Ascending aorta (tissue), 2 donors: Measurements from ENCODE around the gene HTRA1. TPM values are rescaled to one million over a fixed set of nuclear protein-coding genes. Genes with fewer than 3 reads are reported as not detected.

Experiments used
- DNase-seq, 2 donors: peaks; one replicate each; pipeline ENCODE4 v3.0.0-alpha.2; 2019; ENCODE audit warnings: low spot score in 2 of 2
- H3K27ac ChIP-seq, 2 donors: fragments of 200-600 bp; sonication (generic); one replicate each; pipeline ENCODE4 v1.5.1; 2016 to 2017; ENCODE audit warnings: mild to moderate bottlenecking in 1 of 2
- H3K27me3 ChIP-seq: fragments of 200-600 bp; sonication (generic); one replicate; pipeline ENCODE4 v1.5.1; 2017
- H3K36me3 ChIP-seq, 2 donors: fragments of 200-600 bp; sonication (generic); one replicate each; pipeline ENCODE4 v1.5.1; 2016
- H3K4me1 ChIP-seq, 2 donors: fragments of 200-600 bp; sonication (generic); one replicate each; pipeline ENCODE4 v1.5.1; 2016 to 2017; ENCODE audit warnings: mild to moderate bottlenecking in 1 of 2
- H3K4me3 ChIP-seq, 2 donors: fragments of 200-600 bp; sonication (generic); one replicate each; pipeline ENCODE4 v1.5.1; 2016 to 2017; ENCODE audit warnings: mild to moderate bottlenecking in 1 of 2
- H3K9me3 ChIP-seq, 2 donors: fragments of 200-600 bp; sonication (generic); one replicate each; pipeline ENCODE4 v1.5.1; 2016
- CTCF ChIP-seq, 3 experiments: fragments of 200-600 bp in 2 of 3; fragments of 450-650 bp in 1 of 3; sonication (generic) in 2 of 3; IDR thresholded peaks; one replicate each; pipeline ENCODE4 v1.5.1; 2016 to 2019; ENCODE audit warnings: antibody characterized with exemption in 3 of 3, mild to moderate bottlenecking in 1 of 3, moderate library complexity in 1 of 3
- intact Hi-C: fragments of 100-400 bp; cut with DNase I; formaldehyde crosslinking; loops from one replicate; pipeline ENCODE4 v1.15.1; 2023
- total RNA-seq: library from RNA; depleted of rRNA; stranded (reverse); fragments of >200 nt; gene quantifications from one replicate; pipeline ENCODE4 v1.1.0, GENCODE V29; 2016

HTRA1 gene
- total RNA-seq, 1 donor from 2014 or later: 112 TPM

DNA sequence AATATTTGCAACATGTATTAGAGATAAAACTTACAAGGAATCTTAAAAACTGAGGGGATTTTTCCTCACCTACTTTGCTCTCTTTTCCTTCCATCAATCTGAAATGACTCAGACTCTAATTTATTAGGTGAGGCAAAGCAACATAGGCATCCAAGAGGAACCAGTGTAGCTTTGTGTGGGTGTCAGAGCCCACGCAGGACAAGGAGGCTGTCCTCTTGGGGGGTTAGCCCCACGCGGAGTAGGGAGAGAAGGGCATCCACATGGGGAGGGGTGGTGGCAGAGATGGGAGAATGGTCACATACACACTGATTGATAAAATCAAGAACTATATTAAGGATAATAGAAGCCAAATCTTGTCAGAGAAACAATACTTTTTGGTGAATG lies 40.7 kb upstream of the HTRA1 start:
- peak overlapping the region in 1 of 2 donors; percentile 44 for H3K27ac ChIP-seq
- H3K36me3 ChIP-seq: peaks cover 4 to 28% of the 10 kb centered on the region in 2 donors

DNA sequence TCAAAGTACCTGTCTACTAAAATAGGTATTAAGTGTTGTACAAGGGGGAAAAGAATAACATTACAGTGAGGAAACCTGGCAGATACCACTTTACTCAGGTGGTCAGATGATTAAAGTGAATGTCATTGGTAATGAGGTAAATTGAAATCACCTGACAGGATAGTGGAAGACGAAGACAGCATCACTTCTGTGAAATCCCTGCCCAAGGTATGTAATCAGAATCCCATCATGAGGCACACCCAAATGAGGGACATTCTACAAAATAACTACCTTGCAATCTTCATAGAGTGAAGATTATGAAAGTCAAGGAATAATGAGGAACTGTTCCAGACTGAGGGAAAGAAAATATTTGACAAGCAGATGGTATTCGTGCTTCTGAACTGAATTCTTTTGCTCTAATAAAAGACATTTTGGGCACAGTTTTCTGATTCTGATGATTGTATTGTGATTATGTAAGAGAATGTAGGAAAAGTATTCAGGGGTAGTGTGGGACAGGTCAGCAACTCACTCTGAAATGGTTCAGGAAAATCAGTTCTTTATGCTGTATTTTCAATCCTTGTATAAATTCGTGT lies 40.2 kb upstream of the HTRA1 start:
- Histone ChIP-seq H3K4me1 (peaks cover 0 to 5% of the 10 kb centered on the region in 2 donors), H3K4me3 (no peak overlapping the region), H3K27me3 (no peaks in the 10 kb centered on the region), H3K27ac (no peak overlapping the region), H3K9me3 (no peaks in the 10 kb centered on the region), H3K36me3 (peaks cover 4 to 26% of the 10 kb centered on the region in 2 donors)
- no peak for DNase-seq
- no peak for TF ChIP-seq CTCF (IDR thresholded peaks at IDR 0.05)
- intact Hi-C loops: no loop called here

More for the DNA sequence above, 40.7 kb upstream of the HTRA1 start:
- TF ChIP-seq CTCF (IDR thresholded peaks at IDR 0.05): no peak
- no peaks in the 10 kb centered on the region for H3K27me3 ChIP-seq
- intact Hi-C loops: no loop called here
- no peak overlapping the region for H3K4me3 ChIP-seq
- H3K4me1 ChIP-seq: peaks cover 0 to 5% of the 10 kb centered on the region in 2 donors
- no peaks in the 10 kb centered on the region for H3K9me3 ChIP-seq
- DNase-seq: no peak

DNA sequence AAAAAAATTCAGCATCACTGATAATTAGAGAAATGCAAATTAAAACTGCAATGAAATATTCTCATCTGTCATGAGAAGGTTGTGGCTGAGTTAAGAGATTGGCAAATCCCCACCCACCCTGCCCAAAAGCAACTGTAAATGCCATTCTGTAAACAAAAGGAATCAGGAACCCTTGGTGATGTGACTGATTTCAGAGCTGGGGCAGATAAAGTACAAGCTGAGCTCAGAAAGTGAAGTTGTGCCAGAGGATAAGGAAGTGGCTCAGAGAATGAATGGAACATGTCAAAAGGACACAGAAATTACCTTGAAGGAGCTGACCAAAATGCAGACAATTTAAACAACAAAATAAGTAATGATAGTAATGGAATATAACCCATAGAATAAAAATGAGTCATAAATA lies 39.6 kb upstream of the HTRA1 start:
- Histone ChIP-seq H3K9me3 (no peaks in the 10 kb centered on the region), H3K27me3 (no peaks in the 10 kb centered on the region), H3K27ac (no peak overlapping the region), H3K4me3 (no peak overlapping the region), H3K36me3 (peaks cover 4 to 23% of the 10 kb centered on the region in 2 donors), H3K4me1 (peaks cover 0 to 5% of the 10 kb centered on the region in 2 donors)
- no peak for TF ChIP-seq CTCF (IDR thresholded peaks at IDR 0.05)
- intact Hi-C loops: no loop called here
- no peak for DNase-seq

GRCh38 chr10:122422266-122422989 lies 38.9 kb upstream of the HTRA1 start:
- Histone ChIP-seq H3K27ac (no peak overlapping the region), H3K4me3 (no peak overlapping the region), H3K9me3 (no peaks in the 10 kb centered on the region), H3K36me3 (peaks cover 9 to 30% of the 10 kb centered on the region in 2 donors), H3K27me3 (no peaks in the 10 kb centered on the region), H3K4me1 (peaks cover 0 to 5% of the 10 kb centered on the region in 2 donors)
- no peak for TF ChIP-seq CTCF (IDR thresholded peaks at IDR 0.05)
- no peak for DNase-seq
- intact Hi-C loops: no loop called here

- TF ChIP-seq CTCF (IDR thresholded peaks at IDR 0.05): no peak
- Histone ChIP-seq H3K4me1 (peaks cover 0 to 5% of the 10 kb centered on the region in 2 donors), H3K27me3 (no peaks in the 10 kb centered on the region), H3K4me3 (no peak overlapping the region), H3K9me3 (no peaks in the 10 kb centered on the region), H3K27ac (no peak overlapping the region), H3K36me3 (peaks cover 13 to 24% of the 10 kb centered on the region in 2 donors)
- intact Hi-C loops: no loop called here
- DNase-seq: no peak
Measured at GRCh38 chr10:122424059-122424458, 37.3 kb upstream of the HTRA1 start.
